Fibroblast of pulmonary artery (primary cell): ENCODE measurements around the gene ANKRD40.

Experiments used
- DNase-seq: peaks from one replicate; pipeline ENCODE4 v3.0.0-alpha.2; 2010; ENCODE audit warnings: low read depth
- H3K4me3 ChIP-seq: replicated peaks from 2 replicates; pipeline ENCODE4 v1.5.1; 2011; ENCODE audit warnings: low read depth, mild to moderate bottlenecking, control low read depth, low read length, moderate library complexity
- TF ChIP-seq, protein P1 (sequence below): IDR thresholded peaks from 2 replicates; pipeline ENCODE4 v1.5.1; 2011; ENCODE audit warnings: mild to moderate bottlenecking, control low read depth, low read length, inconsistent platforms; ENCODE audit errors: missing control alignments

Gene ANKRD40, protein sequence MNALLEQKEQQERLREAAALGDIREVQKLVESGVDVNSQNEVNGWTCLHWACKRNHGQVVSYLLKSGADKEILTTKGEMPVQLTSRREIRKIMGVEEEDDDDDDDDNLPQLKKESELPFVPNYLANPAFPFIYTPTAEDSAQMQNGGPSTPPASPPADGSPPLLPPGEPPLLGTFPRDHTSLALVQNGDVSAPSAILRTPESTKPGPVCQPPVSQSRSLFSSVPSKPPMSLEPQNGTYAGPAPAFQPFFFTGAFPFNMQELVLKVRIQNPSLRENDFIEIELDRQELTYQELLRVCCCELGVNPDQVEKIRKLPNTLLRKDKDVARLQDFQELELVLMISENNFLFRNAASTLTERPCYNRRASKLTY

DNA sequence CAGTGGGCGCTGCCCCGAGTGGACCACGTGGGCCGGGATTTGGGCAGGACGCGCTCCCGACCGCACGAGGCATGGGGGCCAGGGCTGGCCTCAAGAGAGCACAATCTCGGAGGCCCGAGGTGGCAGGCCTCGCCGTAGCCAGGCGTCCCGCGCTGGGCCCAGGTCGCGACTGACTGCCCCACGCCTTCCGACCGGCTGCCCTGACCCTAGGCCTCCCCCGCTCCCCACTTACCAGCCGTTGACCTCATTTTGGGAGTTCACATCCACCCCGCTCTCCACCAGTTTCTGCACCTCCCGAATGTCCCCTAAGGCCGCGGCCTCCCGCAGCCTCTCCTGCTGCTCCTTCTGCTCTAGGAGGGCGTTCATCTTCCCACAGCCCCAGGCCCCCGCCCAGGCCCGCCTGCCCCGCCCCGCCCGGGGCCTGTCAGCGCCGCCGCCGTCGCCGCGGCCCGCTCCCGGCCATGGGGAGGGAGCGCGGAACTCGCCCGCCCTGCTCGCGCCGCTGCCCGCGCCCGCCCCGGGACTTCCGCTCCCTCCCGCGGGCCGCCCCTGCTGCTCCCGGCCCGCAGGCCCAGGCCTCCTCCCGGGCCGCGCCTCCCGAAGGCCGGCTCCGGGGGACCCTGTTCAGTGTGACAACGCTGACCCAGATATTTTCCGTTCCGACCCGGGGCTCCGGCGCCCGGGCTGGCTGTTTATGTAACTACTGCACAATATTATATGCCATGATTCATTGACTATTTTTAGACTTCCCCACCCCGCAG, at the start of gene ANKRD40:
Gene ANKRD40, minus strand, starts transcription at position 626 of the 761 bp plus-strand sequence. Its CDS starts 260 bp downstream, at position 366.
- peak; percentile 93 for DNase-seq
- peak within 1 kb of the TSS; percentile 80 for H3K4me3 ChIP-seq
- TF ChIP-seq, protein P1, sequence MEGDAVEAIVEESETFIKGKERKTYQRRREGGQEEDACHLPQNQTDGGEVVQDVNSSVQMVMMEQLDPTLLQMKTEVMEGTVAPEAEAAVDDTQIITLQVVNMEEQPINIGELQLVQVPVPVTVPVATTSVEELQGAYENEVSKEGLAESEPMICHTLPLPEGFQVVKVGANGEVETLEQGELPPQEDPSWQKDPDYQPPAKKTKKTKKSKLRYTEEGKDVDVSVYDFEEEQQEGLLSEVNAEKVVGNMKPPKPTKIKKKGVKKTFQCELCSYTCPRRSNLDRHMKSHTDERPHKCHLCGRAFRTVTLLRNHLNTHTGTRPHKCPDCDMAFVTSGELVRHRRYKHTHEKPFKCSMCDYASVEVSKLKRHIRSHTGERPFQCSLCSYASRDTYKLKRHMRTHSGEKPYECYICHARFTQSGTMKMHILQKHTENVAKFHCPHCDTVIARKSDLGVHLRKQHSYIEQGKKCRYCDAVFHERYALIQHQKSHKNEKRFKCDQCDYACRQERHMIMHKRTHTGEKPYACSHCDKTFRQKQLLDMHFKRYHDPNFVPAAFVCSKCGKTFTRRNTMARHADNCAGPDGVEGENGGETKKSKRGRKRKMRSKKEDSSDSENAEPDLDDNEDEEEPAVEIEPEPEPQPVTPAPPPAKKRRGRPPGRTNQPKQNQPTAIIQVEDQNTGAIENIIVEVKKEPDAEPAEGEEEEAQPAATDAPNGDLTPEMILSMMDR = no peak

DNA sequence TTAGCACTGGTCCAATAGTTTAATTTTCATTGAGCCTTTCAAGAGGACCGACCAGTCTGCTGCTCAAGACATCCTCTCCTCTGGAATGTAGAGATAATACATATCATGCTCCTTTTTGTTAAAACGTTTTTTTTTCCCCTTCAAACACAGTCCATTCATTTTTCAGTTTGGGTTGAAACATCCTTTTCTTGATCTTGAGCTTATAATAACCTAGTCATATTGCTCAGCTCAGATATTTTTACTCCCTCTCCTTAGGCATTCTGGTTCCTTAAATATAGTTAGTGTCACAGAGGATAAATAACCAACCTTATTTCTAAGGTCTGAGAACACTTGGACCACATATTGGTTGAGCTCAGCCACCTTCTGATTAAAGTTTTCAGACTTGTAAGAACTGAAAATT, 46.8 kb upstream of the ANKRD40 start:
- no peak overlapping the region for H3K4me3 ChIP-seq
- TF ChIP-seq, protein P1 = no peak
- DNase-seq = no peak

DNA sequence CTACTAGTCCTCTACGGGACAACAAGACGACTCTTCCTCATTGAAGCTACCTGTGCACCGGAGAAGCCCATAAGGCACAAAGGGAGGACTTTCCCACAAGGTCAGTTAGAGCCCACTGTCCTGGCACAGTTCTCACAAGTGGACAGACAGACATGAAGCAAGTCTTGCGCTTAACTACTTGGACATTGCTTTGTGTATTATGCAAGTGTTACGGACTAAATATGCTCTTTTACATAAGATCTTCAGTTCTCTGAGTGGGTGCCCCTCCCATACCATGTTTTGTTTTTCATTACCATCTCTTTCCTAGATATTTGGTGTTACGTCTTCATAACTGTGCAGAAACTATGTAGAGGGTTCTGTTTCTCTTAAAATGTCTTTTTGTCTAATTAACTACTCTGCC, 41.5 kb upstream of the ANKRD40 start:
- H3K4me3 ChIP-seq = no peak overlapping the region
- DNase-seq = no peak
- TF ChIP-seq, protein P1 = no peak

DNA sequence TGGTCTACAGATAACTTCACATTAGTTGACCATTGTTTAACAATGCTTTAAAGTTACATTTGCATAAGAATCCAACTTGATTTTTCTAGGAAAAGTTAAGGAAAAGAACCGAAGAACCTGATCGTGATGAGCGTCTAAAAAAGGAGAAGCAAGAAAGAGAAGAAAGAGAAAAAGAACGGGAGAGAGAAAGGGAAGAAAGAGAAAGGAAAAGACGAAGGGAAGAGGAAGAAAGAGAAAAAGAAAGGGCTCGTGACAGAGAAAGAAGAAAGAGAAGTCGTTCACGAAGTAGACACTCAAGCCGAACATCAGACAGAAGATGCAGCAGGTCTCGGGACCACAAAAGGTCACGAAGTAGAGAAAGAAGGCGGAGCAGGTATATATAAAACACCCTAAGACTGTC, 37.9 kb upstream of the ANKRD40 start:
- DNase-seq = no peak
- TF ChIP-seq, protein P1 = no peak
- H3K4me3 ChIP-seq = no peak overlapping the region

DNA sequence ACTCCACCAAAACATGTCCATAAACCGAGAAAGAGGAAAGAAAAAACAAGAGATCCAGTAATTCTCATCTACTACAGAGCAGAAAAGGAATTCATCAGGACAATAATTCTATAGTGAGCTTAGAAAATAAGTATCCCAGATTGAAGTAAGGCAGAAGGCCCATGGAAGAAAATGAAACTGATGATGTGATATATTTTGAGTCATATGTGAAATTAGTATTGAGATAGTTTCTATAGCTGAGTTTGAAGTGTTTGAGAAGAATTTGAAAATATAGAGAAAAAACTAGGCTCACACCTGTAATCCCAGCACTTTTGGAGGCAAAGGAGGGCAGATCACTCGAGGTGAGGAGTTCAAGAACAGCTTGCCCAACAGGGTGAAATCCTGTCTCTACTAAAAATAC, 31.4 kb upstream of the ANKRD40 start:
- no peak for DNase-seq
- H3K4me3 ChIP-seq = no peak overlapping the region
- TF ChIP-seq, protein P1 = no peak

DNA sequence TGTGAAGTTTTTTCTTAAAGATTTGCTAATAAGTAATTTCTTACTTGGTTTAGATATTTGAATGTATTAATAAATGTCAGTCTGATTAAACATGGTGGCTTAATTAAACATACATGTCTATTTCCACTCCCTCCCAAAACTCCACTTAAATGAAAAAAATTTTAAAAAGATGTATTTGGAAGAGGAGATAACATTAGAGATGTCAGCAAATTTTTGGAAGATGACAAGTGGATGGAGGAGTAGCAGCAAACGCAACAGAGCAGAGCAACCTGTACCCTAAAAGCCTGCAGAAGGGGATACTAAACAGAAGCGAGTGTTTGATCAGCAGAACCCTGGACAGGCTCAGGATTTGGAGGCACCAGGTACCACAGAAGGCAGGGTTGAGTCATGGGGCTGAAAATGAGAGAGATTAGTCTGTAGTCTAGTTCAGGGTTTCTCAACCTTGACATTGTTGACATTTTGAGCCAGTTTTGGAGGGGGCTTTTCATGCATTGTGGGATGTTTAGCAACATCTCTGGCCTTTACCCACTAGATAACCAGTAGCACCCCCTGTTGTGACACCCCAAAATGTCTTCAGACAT, 29.5 kb upstream of the ANKRD40 start:
- TF ChIP-seq, protein P1 = no peak
- no peak overlapping the region for H3K4me3 ChIP-seq
- DNase-seq = no peak
